Ectodermal cell (in vitro differentiated cells): Measurements from ENCODE around the gene EPS8.
"Not testable (repeated sequence)": the region's sequence is repeated elsewhere in the genome, so short reads cannot be mapped to it uniquely, and the experiment has no call there.

Experiments
- H3K27ac ChIP-seq: 2 replicates; pipeline ENCODE4 v1.7.0; 2013; ENCODE audit warnings: mild to moderate bottlenecking, low read depth, low read length; ENCODE audit not compliant: insufficient read depth, poor library complexity, severe bottlenecking
- H3K27me3 ChIP-seq: 2 replicates; pipeline ENCODE4 v1.7.0; 2013; ENCODE audit warnings: mild to moderate bottlenecking, low read length; ENCODE audit not compliant: insufficient read depth, control insufficient read depth, poor library complexity, severe bottlenecking
- H3K36me3 ChIP-seq: one replicate; pipeline ENCODE4 v1.7.0; 2013; ENCODE audit warnings: low read length; ENCODE audit not compliant: control insufficient read depth, insufficient read depth
- H3K4me1 ChIP-seq: one replicate; pipeline ENCODE4 v1.7.0; 2013; ENCODE audit warnings: low read length; ENCODE audit not compliant: control insufficient read depth, insufficient read depth
- H3K4me3 ChIP-seq: 2 replicates; pipeline ENCODE4 v1.7.0; 2013; ENCODE audit warnings: low read depth, low read length, control low read depth; ENCODE audit not compliant: insufficient read depth
- H3K9me3 ChIP-seq: 2 replicates; pipeline ENCODE4 v1.7.0; 2013; ENCODE audit warnings: mild to moderate bottlenecking, low read length, moderate library complexity; ENCODE audit not compliant: control insufficient read depth
- WGBS, 2 experiments: methylation state at CpG; one replicate each; pipeline ENCODE4 v1.1.7; 2013; ENCODE audit warnings: missing lambda C conversion rate in 2 of 2; 5-methylcytosine and 5-hydroxymethylcytosine counted together

EPS8 gene

DNA sequence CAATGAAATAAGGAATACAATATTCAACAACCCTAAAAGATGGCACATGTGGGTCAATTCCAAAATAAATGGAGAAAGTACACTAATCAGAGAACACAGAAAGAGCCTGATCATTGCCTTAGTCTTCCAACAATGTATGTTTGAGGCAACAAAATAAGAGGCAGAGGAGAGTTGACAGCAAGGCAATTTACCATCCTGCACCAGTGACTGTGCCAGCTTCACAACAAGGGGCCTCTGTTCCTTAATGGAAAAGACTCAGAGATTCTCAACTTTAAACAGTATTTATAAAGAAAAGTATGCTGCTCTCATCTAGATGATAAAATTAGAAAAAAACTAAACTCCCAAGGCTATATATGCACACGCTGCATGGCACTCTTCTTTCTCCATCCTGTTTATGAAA, 25.9 kb downstream of the EPS8 start:
- Histone ChIP-seq H3K27me3 (no peaks in the 10 kb centered on the region), H3K4me1 (no peaks in the 10 kb centered on the region), H3K4me3 (no peak overlapping the region), H3K36me3 (no peaks in the 10 kb centered on the region), H3K9me3 (no peaks in the 10 kb centered on the region), H3K27ac (no peak overlapping the region)
- 88 to 100% methylated on average over 1 of the region's 1 CpG for WGBS, 2 experiments

DNA sequence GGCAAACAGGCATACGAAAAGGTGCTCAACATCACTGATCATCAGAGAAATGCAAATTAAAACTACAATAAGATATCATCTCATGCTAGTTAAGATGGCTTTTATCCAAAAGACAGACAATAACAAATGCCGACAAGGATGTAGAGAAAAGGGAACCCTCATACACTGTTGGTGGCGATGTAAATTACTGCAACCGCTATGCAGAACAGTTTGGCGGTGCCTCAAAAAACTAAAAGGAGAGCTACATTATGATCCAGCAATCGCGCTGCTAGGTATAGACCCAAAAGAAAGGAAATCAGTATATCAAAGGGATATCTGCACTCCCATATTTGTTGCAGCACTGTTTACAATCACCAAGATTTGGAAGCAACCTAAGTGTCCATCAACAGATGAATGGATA, 27.0 kb downstream of the EPS8 start:
- H3K4me1 ChIP-seq, H3K27ac ChIP-seq, H3K27me3 ChIP-seq, H3K4me3 ChIP-seq, H3K9me3 ChIP-seq, H3K36me3 ChIP-seq: not testable (repeated sequence)
- 90 to 95% methylated on average over 7 of the region's 7 CpGs for whole genome bisulfite sequencing, 2 experiments

DNA sequence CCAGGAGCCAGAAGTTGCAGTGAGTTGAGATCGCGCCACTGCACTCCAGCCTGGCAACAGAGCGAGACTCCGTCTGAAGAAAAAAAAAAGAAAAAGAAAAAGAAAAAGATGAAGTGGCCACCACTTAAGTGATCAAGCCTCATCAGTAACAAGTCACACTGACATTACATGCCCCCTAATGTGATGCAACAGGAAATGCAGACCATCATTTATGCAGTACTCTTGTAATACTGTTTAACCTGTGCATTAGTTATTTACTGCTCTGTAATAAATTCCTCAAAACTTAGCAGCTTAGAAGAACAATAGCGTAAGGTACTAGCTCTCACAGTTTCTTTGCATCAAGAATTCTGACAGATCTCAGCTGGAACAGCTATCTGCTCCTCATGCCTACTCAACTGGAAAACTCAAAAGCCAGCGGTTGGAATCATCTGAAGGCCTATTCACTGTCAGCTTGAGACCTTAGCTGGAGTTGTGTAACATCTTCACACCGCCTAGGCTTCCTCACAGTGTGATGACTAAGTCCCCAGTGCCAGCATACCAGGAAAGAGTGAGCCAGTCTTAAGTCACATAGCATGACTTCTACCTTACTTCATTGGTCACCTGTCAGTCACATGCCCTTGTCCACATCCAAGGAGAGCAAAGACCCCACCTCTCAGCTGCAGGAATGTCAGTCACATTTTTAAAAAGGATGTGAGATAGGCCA, 31.5 kb downstream of the EPS8 start:
- Histone ChIP-seq H3K36me3 (no peaks in the 10 kb centered on the region), H3K27ac (no peak overlapping the region), H3K9me3 (no peaks in the 10 kb centered on the region), H3K4me3 (no peak overlapping the region), H3K27me3 (no peaks in the 10 kb centered on the region), H3K4me1 (no peaks in the 10 kb centered on the region)
- 88 to 91% methylated on average over 7 of the region's 7 CpGs for WGBS, 2 experiments

DNA sequence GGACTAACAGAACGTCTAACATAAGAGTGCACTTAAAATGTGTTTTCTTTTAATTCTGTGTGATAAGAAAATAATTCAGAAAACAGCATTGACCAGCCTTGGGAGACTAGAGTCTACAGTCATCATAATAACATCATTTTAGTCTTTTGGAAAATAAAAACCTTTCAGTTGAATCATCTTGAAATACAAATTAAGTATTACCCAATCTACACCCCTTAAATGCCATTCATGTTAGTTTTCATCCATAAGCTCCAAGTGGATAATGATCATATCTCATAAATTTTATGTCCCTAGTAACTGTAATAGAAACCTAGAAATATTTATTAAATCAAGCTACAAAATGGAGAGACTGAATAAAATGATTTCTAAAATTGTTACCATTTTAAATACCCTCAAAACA, 32.4 kb downstream of the EPS8 start:
- no peaks in the 10 kb centered on the region for H3K36me3 ChIP-seq
- no peak overlapping the region for H3K27ac ChIP-seq
- WGBS, 2 experiments, result 80% methylated on average over 1 of the region's 1 CpG; no CpG with 5 or more reads in 1 of the 2 experiments
- no peaks in the 10 kb centered on the region for H3K4me1 ChIP-seq
- no peaks in the 10 kb centered on the region for H3K27me3 ChIP-seq
- no peaks in the 10 kb centered on the region for H3K9me3 ChIP-seq
- no peak overlapping the region for H3K4me3 ChIP-seq

DNA sequence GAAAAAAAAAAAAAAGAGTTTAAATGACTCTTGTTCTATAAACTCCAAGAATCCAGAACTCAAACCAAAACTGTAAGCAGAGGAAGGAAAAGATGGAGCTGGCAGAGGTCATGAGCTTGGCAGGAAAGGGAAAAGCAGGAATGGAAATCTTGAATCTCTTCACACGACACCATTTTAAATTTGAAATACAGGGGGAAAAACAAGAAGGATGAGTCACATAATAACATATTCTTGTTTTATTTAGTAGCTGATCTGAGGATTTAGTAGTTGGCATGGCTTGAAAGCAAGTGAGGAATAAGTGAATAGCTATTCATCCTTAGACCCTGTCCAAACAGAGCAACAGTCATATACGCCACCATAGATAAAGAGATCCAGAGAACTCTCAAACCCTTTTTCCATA, 35.0 kb downstream of the EPS8 start:
- Histone ChIP-seq H3K4me1 (no peaks in the 10 kb centered on the region), H3K27me3 (no peaks in the 10 kb centered on the region), H3K36me3 (no peaks in the 10 kb centered on the region), H3K4me3 (no peak overlapping the region), H3K27ac (no peak overlapping the region), H3K9me3 (no peaks in the 10 kb centered on the region)
- 96 to 100% methylated on average over 2 of the region's 2 CpGs for WGBS, 2 experiments

DNA sequence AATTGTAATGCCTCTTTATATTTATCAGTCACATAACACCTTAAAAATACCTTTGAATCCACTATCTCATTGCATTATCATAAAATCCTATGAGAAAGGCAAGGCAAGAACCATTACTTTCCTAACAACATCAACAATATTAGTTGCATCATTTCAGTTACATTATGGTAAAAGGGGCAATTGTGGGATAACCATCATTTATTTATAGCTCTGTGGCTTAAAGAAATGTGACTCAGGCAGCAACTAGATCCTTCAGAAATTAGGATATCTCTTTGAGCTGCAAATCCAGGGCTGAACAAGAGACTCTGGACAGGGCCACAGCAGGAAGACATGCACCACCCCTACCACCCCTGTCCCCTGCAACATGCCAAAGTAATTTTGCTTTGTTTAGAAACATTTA, 36.4 kb downstream of the EPS8 start:
- Histone ChIP-seq H3K4me3 (no peak overlapping the region), H3K27me3 (no peaks in the 10 kb centered on the region), H3K36me3 (no peaks in the 10 kb centered on the region), H3K9me3 (no peaks in the 10 kb centered on the region), H3K27ac (no peak overlapping the region), H3K4me1 (no peaks in the 10 kb centered on the region)

DNA sequence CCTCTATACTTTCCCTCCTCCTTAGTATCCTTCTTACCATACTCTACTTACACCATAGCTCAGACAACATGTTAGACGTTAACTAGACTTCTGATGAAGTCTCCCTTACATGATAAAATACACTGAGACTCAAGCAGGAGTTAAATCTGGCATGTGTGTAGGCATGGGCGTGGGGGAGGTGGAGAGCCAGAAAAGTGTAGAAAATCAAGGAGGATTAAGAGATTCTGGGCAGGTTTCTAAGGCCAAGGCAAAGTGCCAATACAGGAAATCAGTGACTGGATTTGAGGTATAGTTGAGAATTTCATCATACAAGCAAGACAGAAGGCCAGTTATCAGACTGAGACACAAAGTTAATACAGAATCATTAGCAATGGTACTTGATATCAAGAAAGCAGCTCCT, 37.4 kb downstream of the EPS8 start:
- WGBS, 2 experiments, result 86 to 95% methylated on average over 2 of the region's 2 CpGs
- no peaks in the 10 kb centered on the region for H3K4me1 ChIP-seq
- H3K27me3 ChIP-seq, result no peaks in the 10 kb centered on the region
- H3K27ac ChIP-seq, result no peak overlapping the region
- no peaks in the 10 kb centered on the region for H3K9me3 ChIP-seq
- H3K36me3 ChIP-seq, result no peaks in the 10 kb centered on the region
- no peak overlapping the region for H3K4me3 ChIP-seq

DNA sequence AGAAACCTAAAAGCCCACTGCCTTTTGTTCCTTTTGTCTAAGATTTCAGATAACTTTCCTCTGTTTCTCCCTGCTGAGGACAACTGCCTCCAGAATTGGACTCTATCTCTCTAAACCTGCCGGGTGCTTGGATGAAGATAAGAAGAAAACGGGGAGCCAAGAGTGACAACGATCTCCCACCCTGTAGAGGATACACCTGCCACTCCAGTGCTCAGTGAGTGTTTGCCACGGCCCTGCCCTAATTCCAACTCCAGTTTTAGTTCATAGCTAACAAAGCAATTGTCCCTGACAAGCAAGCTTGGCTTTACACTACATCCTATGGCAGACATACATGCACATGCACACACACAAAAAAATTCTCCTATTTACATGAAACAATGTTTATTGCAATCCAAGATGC, 39.3 kb downstream of the EPS8 start:
- Histone ChIP-seq H3K4me3 (no peak overlapping the region), H3K27ac (no peak overlapping the region), H3K27me3 (no peaks in the 10 kb centered on the region), H3K9me3 (no peaks in the 10 kb centered on the region), H3K36me3 (no peaks in the 10 kb centered on the region), H3K4me1 (no peaks in the 10 kb centered on the region)
- WGBS, 2 experiments, result 90 to 97% methylated on average over 4 of the region's 4 CpGs

DNA sequence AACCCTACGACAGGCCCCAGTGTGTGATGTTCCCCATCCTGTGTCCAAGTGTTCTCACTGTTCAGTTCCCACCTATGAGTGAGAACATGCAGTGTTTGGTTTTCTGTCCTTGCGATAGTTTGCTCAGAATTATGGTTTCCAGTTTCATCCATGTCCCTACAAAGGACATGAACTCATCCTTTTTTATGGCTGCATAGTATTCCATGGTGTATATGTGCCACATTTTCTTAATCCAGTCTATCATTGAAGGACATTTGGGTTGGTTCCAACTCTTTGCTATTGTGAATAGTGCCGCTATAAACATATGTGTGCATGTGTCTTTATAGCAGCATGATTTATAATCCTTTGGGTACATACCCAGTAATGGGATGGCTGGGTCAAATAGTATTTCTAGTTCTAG, 47.3 kb downstream of the EPS8 start:
- H3K4me1 ChIP-seq, H3K4me3 ChIP-seq, H3K27me3 ChIP-seq, H3K27ac ChIP-seq, H3K9me3 ChIP-seq, H3K36me3 ChIP-seq: not testable (repeated sequence)
- WGBS, 2 experiments, result 86 to 88% methylated on average over 1 to 2 of the region's 3 CpGs

DNA sequence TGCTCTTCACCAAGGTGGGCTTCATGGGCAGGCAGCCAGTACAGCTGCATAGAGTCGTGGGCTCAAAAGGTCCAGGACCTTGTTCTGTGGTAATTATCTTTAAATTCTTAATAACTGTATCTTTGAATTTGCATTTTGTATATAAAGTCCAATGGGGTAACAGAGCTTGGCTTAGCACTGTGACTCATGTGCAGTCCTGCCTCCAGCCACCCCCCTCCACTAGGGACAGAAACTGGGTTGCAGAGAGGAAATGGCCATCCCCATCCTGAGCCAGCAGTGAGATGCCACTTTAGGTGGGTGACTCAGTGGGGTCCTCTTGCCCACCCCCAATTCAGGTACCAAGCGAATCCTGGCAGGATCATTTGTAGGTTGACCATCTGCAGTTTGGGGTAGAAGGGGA, 48.1 kb downstream of the EPS8 start:
- Histone ChIP-seq H3K27ac (no peak overlapping the region), H3K36me3 (no peaks in the 10 kb centered on the region), H3K4me1 (no peaks in the 10 kb centered on the region), H3K9me3 (no peaks in the 10 kb centered on the region), H3K27me3 (no peaks in the 10 kb centered on the region), H3K4me3 (no peak overlapping the region)
- 94 to 98% methylated on average over 2 of the region's 2 CpGs for WGBS, 2 experiments

DNA sequence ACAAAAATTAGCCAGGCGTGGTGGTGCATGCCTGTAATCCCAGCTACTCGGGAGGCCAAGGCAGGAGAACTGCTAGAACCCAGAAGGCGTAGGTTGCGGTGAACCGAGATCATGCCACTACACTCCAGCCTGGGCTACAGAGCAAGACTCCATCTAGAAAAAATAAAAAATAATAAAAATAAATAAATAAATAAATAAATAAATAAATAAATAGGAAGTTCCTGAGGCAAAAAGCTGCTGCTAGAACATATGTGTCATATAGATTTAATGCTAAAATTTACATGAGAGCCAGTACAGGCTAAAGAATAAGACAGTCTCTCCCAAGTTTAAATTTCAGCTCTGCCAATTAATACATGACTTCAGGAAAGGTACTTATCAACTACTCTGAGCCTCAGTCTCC, 48.8 kb downstream of the EPS8 start:
- 85 to 93% methylated on average over 5 of the region's 5 CpGs for WGBS, 2 experiments
- not testable (repeated sequence) for H3K9me3 ChIP-seq, H3K27ac ChIP-seq, H3K36me3 ChIP-seq, H3K4me1 ChIP-seq, H3K27me3 ChIP-seq, H3K4me3 ChIP-seq
